ENCODE results near the gene TSC22D1. TPM values are rescaled to one million over a fixed set of nuclear protein-coding genes. Genes with fewer than 3 reads are reported as not detected.
A peak's percentile ranks its signal among the peaks of the same experiment; 100 is the strongest.

TSC22D1 gene
- total and polyA plus RNA-seq, 7 donors = 34.5 to 203 (median 121) TPM

DNA sequence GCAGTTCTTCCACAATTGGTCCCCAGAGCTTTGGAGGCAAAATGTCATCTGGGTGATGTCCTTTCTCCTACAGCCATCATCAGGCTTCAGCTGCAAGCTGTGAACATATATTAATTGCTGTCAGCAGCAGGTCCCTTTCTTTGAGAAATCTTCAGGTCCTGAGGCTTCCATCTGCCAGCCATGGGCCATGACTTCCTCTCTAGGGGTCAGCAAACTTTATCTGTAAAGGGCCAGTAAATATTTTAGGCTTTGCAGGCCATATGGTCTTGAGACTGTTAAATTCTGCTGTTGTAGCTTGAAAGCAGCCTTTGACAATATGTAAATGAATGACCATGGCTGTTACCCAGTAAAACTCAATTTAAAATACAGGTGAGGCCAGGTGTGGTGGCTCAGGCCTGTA is 175.4 kb downstream of the TSC22D1 start:
- Histone ChIP-seq H3K9me3 (no peaks in the 10 kb centered on the region), H3K4me1 (peaks cover 2% of the 10 kb centered on the region), H3K4me3 (no peak overlapping the region), H3K27ac (no peak overlapping the region), H3K36me3 (ENCODE audit: insufficient read depth in 1 of 2, low read depth in 1 of 2) (no peaks in the 10 kb centered on the region), H3K27me3 (ENCODE audit: insufficient read depth in 3 of 3, low read length in 2 of 3) (no peaks in the 10 kb centered on the region)
- no peak for ATAC-seq
- TF ChIP-seq, protein P1, sequence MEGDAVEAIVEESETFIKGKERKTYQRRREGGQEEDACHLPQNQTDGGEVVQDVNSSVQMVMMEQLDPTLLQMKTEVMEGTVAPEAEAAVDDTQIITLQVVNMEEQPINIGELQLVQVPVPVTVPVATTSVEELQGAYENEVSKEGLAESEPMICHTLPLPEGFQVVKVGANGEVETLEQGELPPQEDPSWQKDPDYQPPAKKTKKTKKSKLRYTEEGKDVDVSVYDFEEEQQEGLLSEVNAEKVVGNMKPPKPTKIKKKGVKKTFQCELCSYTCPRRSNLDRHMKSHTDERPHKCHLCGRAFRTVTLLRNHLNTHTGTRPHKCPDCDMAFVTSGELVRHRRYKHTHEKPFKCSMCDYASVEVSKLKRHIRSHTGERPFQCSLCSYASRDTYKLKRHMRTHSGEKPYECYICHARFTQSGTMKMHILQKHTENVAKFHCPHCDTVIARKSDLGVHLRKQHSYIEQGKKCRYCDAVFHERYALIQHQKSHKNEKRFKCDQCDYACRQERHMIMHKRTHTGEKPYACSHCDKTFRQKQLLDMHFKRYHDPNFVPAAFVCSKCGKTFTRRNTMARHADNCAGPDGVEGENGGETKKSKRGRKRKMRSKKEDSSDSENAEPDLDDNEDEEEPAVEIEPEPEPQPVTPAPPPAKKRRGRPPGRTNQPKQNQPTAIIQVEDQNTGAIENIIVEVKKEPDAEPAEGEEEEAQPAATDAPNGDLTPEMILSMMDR (IDR thresholded peaks at IDR 0.05) = no peak
- intact Hi-C loops (cut with DNase I) = no loop called here
- DNase-seq = no peak

DNA sequence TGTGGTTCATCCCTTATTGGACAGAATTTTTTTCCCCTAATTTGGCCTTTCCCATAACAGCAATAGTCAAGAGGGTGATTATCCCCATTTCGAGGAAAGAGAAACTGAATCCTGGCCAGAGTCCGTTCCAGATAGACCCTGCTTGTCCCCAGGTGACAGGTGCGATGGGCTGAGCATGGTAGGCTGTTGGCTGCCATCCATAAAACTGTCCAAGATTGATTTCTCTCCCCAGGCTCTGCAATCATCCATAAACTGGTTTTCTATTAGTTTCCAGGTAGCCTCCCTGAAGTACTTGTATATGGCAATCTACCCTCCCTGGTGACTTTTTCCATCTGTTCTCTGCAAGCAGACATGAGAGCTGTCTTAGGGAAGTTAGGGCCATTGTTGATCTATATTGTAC is 177.1 kb downstream of the TSC22D1 start:
- Histone ChIP-seq H3K27ac (no peak overlapping the region), H3K36me3 (ENCODE audit: insufficient read depth in 1 of 2, low read depth in 1 of 2) (no peaks in the 10 kb centered on the region), H3K9me3 (no peaks in the 10 kb centered on the region), H3K4me3 (no peak overlapping the region), H3K4me1 (peaks cover 2% of the 10 kb centered on the region), H3K27me3 (ENCODE audit: insufficient read depth in 3 of 3, low read length in 2 of 3) (no peaks in the 10 kb centered on the region)
- WGBS, 3 donors = 72 to 83% (median 74%) methylated on average over 3 of the region's 3 CpGs
- intact Hi-C loops (cut with DNase I) = no loop called here
- ATAC-seq = no peak
- DNase-seq = no peak
- TF ChIP-seq, protein P1 (IDR thresholded peaks at IDR 0.05) = no peak

DNA sequence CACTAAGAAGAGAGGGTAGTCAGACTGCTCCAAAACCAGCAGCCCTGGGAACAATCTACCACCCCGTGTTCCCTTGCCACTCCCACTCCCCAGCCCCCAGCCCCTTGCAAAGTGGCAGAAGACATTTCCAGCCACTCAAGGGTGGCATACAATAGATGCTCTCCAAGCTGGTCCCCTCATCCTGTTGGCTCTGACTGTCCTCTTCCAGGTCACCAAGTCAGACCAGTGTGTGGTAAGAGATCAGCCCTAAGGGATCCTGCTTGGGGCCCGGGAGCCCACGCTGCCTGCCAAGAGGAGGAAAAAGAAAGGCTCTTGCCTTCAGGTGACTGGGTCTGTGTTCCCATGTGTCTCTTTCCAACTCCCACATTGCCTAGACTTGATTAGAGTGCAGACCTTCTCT is 177.5 kb downstream of the TSC22D1 start:
- Histone ChIP-seq H3K27me3 (ENCODE audit: insufficient read depth in 3 of 3, low read length in 2 of 3) (no peaks in the 10 kb centered on the region), H3K4me1 (peaks cover 2% of the 10 kb centered on the region), H3K9me3 (no peaks in the 10 kb centered on the region), H3K36me3 (ENCODE audit: insufficient read depth in 1 of 2, low read depth in 1 of 2) (no peaks in the 10 kb centered on the region), H3K4me3 (no peak overlapping the region), H3K27ac (no peak overlapping the region)
- 80 to 83% (median 81%) methylated on average over 3 of the region's 3 CpGs for WGBS, 3 donors
- intact Hi-C loops (cut with DNase I) = no loop called here
- no peak for ATAC-seq
- DNase-seq = no peak
- TF ChIP-seq, protein P1 (IDR thresholded peaks at IDR 0.05) = no peak

DNA sequence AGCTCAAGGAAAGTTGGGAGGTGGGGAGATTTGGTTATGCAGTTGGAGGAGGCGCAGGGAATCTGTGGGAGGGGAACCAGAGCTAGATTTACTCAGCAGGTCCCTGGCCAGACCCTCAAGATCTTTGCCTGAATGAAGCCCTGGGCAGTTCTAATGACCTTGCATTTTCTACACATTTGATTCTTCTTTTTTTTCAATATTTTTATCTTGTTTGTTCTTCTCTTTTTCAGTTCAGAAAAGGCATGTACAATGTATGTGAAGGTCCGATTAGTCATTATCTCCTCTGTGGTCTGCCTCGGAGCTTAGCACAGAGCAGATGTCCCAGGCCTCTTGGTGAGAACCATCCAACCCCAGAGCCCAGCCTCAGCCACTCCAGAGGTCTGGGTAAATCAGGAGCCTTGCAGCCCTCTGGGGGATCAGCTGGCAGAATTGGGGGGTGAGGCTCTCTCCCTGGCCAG is 178.3 kb downstream of the TSC22D1 start:
- no peak overlapping the region for H3K27ac ChIP-seq
- H3K36me3 ChIP-seq (ENCODE audit: insufficient read depth in 1 of 2, low read depth in 1 of 2) = no peaks in the 10 kb centered on the region
- no peaks in the 10 kb centered on the region for H3K27me3 ChIP-seq (ENCODE audit: insufficient read depth in 3 of 3, low read length in 2 of 3)
- TF ChIP-seq, protein P1 (IDR thresholded peaks at IDR 0.05) = no peak
- H3K9me3 ChIP-seq = no peaks in the 10 kb centered on the region
- intact Hi-C loops (cut with DNase I) = no loop called here
- H3K4me1 ChIP-seq = peaks cover 2% of the 10 kb centered on the region
- no peak for ATAC-seq
- DNase-seq = no peak
- H3K4me3 ChIP-seq = peak overlapping the region; percentile 38
- WGBS, 3 donors = 86 to 90% (median 89%) methylated on average over 3 of the region's 3 CpGs

All from psoas muscle (tissue), 8 donors.